Measurements from ENCODE around the gene ICE2. TPM values are rescaled to one million over a fixed set of nuclear protein-coding genes. Genes with fewer than 3 reads are reported as not detected.

The ICE2 gene
- total RNA-seq, 1 donor from 2014 or later: 85.1 TPM

DNA sequence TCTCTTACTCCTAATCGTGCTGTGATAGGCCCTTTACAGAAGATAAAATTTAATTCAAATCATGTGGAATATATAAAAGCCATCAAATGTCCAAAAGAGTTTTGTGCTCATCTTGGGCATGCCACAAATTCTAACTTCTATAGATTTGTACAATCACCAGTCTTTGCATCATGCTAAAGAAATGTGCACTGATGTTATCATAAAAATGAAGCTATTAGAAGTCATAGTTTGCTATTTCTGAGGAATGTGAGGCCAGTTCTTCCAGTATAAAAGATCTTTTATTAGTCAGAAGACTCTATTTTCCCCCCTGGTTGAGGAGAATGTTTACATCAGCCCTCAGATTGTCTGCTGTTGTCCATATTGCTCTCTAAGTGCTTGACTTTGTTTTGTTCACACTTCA is 79.0 kb downstream of the ICE2 start:
- H3K36me3 Mint-ChIP-seq (ENCODE audit: insufficient read depth): peaks cover 4% of the 10 kb centered on the region
- no peak for DNase-seq (ENCODE audit: low spot score, unreplicated experiment)
- peaks cover 40% of the 10 kb centered on the region for H3K4me1 Mint-ChIP-seq (ENCODE audit: low read depth)
- H3K27ac Mint-ChIP-seq: no peak overlapping the region
- H3K9me3 Mint-ChIP-seq (ENCODE audit: low read depth): no peaks in the 10 kb centered on the region
- TF ChIP-seq CTCF (IDR thresholded peaks at IDR 0.05; ENCODE audit: unreplicated experiment): no peak
- H3K27me3 Mint-ChIP-seq: peaks cover 8% of the 10 kb centered on the region
- H3K4me3 Mint-ChIP-seq (ENCODE audit: low read depth): no peak overlapping the region

- no peak for TF ChIP-seq CTCF (IDR thresholded peaks at IDR 0.05; ENCODE audit: unreplicated experiment)
- H3K4me3 Mint-ChIP-seq (ENCODE audit: low read depth): peak overlapping the region; percentile 78
- H3K36me3 Mint-ChIP-seq (ENCODE audit: insufficient read depth): peaks cover 4% of the 10 kb centered on the region
- H3K27ac Mint-ChIP-seq: peak overlapping the region; percentile 99
- peaks cover 8% of the 10 kb centered on the region for H3K27me3 Mint-ChIP-seq
- DNase-seq (ENCODE audit: low spot score, unreplicated experiment): no peak
- peaks cover 45% of the 10 kb centered on the region for H3K4me1 Mint-ChIP-seq (ENCODE audit: low read depth)
- no peaks in the 10 kb centered on the region for H3K9me3 Mint-ChIP-seq (ENCODE audit: low read depth)
Measured at GRCh38 chr15:60399246-60399915, 79.6 kb downstream of the ICE2 start.

DNA sequence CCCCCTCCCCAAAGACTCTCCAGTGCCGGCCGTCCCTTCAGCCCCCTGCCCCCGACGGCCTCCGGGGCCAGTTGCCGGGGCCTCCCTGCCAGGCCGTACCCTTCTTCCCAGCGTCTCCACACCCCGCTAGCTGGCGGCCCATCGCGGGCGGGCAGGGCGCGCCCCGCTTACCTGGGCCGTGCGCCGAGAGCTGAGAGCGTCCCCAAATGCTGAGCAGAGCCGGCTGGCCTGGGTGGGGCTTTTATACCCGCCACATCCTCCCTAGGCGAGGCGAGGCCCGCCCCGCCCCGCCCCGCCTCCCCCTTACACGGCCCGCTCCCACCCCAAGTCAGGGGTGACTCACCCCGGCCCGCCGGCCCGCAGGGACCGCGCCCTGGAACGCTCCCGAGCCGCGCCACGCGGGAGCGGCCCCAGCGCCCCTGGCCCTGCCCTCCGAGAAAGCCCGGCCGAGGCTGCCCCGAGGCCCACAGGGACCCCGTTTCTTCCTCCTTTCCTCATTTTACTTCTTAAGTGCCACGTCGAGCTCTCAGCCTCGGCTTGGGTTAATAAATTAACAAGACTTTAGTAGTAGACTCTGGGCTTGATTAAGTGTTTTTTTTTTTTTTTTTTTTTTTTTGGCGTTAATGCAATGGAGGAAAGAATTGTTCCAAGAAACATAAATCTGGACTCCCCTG is 81.0 kb downstream of the ICE2 start, which contains the start of gene ANXA2:
Gene ANXA2 (minus strand): TSS at position 215 of the 674 bp plus-strand sequence. CDS start 11,911 bp downstream, outside the sequence.
- H3K27ac Mint-ChIP-seq: peak within 1 kb of the TSS; percentile 99
- no peak for TF ChIP-seq CTCF (IDR thresholded peaks at IDR 0.05; ENCODE audit: unreplicated experiment)
- H3K4me1 Mint-ChIP-seq (ENCODE audit: low read depth): peaks cover 56% of the 10 kb centered on the region
- H3K36me3 Mint-ChIP-seq (ENCODE audit: insufficient read depth): peaks cover 6% of the 10 kb centered on the region
- no peaks in the 10 kb centered on the region for H3K9me3 Mint-ChIP-seq (ENCODE audit: low read depth)
- DNase-seq (ENCODE audit: low spot score, unreplicated experiment): peak; percentile 53
- H3K27me3 Mint-ChIP-seq: peaks cover 8% of the 10 kb centered on the region
- H3K4me3 Mint-ChIP-seq (ENCODE audit: low read depth): peak within 1 kb of the TSS; percentile 87

GRCh38 chr15:60396958-60397771 is 81.8 kb downstream of the ICE2 start:
- H3K27me3 Mint-ChIP-seq: peaks cover 8% of the 10 kb centered on the region
- DNase-seq (ENCODE audit: low spot score, unreplicated experiment): peak; percentile 65
- peaks cover 6% of the 10 kb centered on the region for H3K36me3 Mint-ChIP-seq (ENCODE audit: insufficient read depth)
- peaks cover 57% of the 10 kb centered on the region for H3K4me1 Mint-ChIP-seq (ENCODE audit: low read depth)
- peak overlapping the region; percentile 97 for H3K27ac Mint-ChIP-seq
- no peaks in the 10 kb centered on the region for H3K9me3 Mint-ChIP-seq (ENCODE audit: low read depth)
- peak overlapping the region; percentile 87 for H3K4me3 Mint-ChIP-seq (ENCODE audit: low read depth)
- no peak for TF ChIP-seq CTCF (IDR thresholded peaks at IDR 0.05; ENCODE audit: unreplicated experiment)

GRCh38 chr15:60396560-60396957 is 82.4 kb downstream of the ICE2 start:
- Mint-ChIP-seq H3K27me3 (peaks cover 8% of the 10 kb centered on the region), H3K27ac (peak overlapping the region; percentile 97), H3K9me3 (ENCODE audit: low read depth) (no peaks in the 10 kb centered on the region), H3K4me1 (ENCODE audit: low read depth) (peaks cover 62% of the 10 kb centered on the region), H3K36me3 (ENCODE audit: insufficient read depth) (peaks cover 6% of the 10 kb centered on the region), H3K4me3 (ENCODE audit: low read depth) (peak overlapping the region; percentile 87)
- no peak for TF ChIP-seq CTCF (IDR thresholded peaks at IDR 0.05; ENCODE audit: unreplicated experiment)
- DNase-seq (ENCODE audit: low spot score, unreplicated experiment): no peak

Data from progenitor cell of endocrine pancreas (in vitro differentiated cells).